Chondrocyte (in vitro differentiated cells): ENCODE data around the gene CSF1. TPM values are rescaled to one million over a fixed set of nuclear protein-coding genes. Genes with fewer than 3 reads are reported as not detected.

Source experiments
- DNase-seq: peaks from one replicate; pipeline ENCODE4 v3.0.0; 2021; ENCODE audit warnings: mixed read lengths, low spot score
- H3K27ac Mint-ChIP-seq: one replicate; pipeline ENCODE4 v1.8.0; 2021; ENCODE audit warnings: mild to moderate bottlenecking, moderate library complexity, mixed read lengths; ENCODE audit not compliant: unreplicated experiment
- H3K27me3 Mint-ChIP-seq: 2 replicates; pipeline ENCODE4 v1.8.0; 2021; ENCODE audit warnings: low read depth, mixed read lengths
- H3K36me3 Mint-ChIP-seq: 2 replicates; pipeline ENCODE4 v1.8.0; 2021; ENCODE audit warnings: low read depth, mixed read lengths
- H3K4me1 Mint-ChIP-seq: 2 replicates; pipeline ENCODE4 v1.8.0; 2021; ENCODE audit warnings: low read depth, mild to moderate bottlenecking, mixed read lengths
- H3K4me3 Mint-ChIP-seq: one replicate; pipeline ENCODE4 v1.8.0; 2021; ENCODE audit warnings: mild to moderate bottlenecking, moderate library complexity, mixed read lengths; ENCODE audit not compliant: unreplicated experiment
- H3K9me3 Mint-ChIP-seq: 2 replicates; pipeline ENCODE4 v1.8.0; 2021; ENCODE audit warnings: low read depth, mixed read lengths
- total RNA-seq: library from RNA; stranded (reverse); gene quantifications from 3 replicates; pipeline ENCODE4 v1.2.1, GENCODE V29; 2021
- TF ChIP-seq, protein P1 (sequence below): fragments of 200-600 bp; sonication (generic); IDR thresholded peaks from 2 replicates; pipeline ENCODE4 v1.5.0; 2021; ENCODE audit warnings: antibody characterized with exemption, mild to moderate bottlenecking, moderate library complexity

CSF1 gene
- total RNA-seq, 1 donor from 2014 or later = 19.8 TPM

DNA sequence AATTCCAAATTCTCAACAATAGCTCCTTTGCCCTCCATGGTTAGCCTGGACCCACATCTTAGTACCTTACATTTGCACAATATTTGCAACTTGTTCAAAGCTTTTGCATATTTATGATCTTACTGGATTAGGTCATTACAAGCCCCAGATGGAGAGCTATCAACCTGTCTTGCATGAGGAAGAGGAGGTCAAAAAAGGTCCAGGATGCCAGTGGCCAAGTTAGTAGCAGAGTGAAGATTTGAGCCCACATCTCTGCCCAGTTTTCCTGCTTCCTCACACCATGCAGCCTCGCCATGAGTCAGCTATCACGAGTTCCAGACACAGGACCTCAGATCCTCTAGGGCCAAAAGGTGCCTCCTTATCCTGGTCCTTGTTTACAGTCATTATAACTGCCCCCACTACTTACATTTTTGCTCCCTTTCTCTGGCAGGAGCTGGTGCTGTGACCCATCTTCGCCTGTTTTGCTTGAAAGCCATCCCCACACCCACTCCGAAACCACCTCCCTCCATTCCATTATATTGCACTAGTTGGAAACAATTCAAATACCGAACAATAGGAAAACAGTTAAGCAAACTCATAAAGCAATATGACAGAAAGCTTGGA is 68.9 kb downstream of the CSF1 start:
- Mint-ChIP-seq H3K36me3 (peaks cover 2% of the 10 kb centered on the region), H3K9me3 (no peaks in the 10 kb centered on the region), H3K27ac (no peak overlapping the region), H3K4me1 (peaks cover 39% of the 10 kb centered on the region), H3K4me3 (no peak overlapping the region), H3K27me3 (no peaks in the 10 kb centered on the region)
- DNase-seq = no peak
- TF ChIP-seq, protein P1, sequence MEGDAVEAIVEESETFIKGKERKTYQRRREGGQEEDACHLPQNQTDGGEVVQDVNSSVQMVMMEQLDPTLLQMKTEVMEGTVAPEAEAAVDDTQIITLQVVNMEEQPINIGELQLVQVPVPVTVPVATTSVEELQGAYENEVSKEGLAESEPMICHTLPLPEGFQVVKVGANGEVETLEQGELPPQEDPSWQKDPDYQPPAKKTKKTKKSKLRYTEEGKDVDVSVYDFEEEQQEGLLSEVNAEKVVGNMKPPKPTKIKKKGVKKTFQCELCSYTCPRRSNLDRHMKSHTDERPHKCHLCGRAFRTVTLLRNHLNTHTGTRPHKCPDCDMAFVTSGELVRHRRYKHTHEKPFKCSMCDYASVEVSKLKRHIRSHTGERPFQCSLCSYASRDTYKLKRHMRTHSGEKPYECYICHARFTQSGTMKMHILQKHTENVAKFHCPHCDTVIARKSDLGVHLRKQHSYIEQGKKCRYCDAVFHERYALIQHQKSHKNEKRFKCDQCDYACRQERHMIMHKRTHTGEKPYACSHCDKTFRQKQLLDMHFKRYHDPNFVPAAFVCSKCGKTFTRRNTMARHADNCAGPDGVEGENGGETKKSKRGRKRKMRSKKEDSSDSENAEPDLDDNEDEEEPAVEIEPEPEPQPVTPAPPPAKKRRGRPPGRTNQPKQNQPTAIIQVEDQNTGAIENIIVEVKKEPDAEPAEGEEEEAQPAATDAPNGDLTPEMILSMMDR = no peak

Other genes with a start within 250 kb of the CSF1 start
- gene GSTM2, start 242.8 kb upstream of the CSF1 start, total RNA-seq = 24.6 to 41.3 TPM (median 25.8 TPM) in 3 replicates
- gene GSTM1, start 223.0 kb upstream of the CSF1 start, total RNA-seq = 8.9 to 17.8 TPM (median 17.8 TPM) in 3 replicates
- gene GSTM5, start 198.6 kb upstream of the CSF1 start, total RNA-seq = not detected in 3 replicates
- 51.2 to 63.8 TPM (median 61.5 TPM) in 3 replicates for gene GSTM3, start 169.8 kb upstream of the CSF1 start, total RNA-seq
- gene EPS8L3, start 146.9 kb upstream of the CSF1 start, total RNA-seq = not detected in 3 replicates
- 57.3 to 69.3 TPM (median 59.6 TPM) in 3 replicates for gene AHCYL1, start 73.9 kb downstream of the CSF1 start, total RNA-seq
- gene STRIP1, start 123.8 kb downstream of the CSF1 start, total RNA-seq = 40.2 to 45.6 TPM (median 41.4 TPM) in 3 replicates
- gene ALX3, start 159.8 kb downstream of the CSF1 start, total RNA-seq = not detected in 3 replicates
- not detected in 3 replicates for gene UBL4B, start 201.6 kb downstream of the CSF1 start, total RNA-seq
- gene SLC6A17, start 239.6 kb downstream of the CSF1 start, total RNA-seq = 1.6 to 6.1 TPM (median 2.1 TPM) in 3 replicates